Transverse colon (tissue), 4 donors: ENCODE data around the gene CYP4B1. TPM values are rescaled to one million over a fixed set of nuclear protein-coding genes. Genes with fewer than 3 reads are reported as not detected.

Source experiments
- DNase-seq: peaks from one replicate; pipeline ENCODE4 v3.0.0-alpha.2; 2019
- H3K27ac ChIP-seq, 4 donors: fragments of 200-600 bp; sonication (generic); 2 replicates each; pipeline ENCODE4 v1.5.1; 2016 to 2018; ENCODE audit warnings: inconsistent platforms in 4 of 4
- H3K27me3 ChIP-seq: fragments of 200-600 bp; sonication (generic); 2 replicates; pipeline ENCODE4 v1.5.1; 2017; ENCODE audit warnings: inconsistent platforms
- H3K36me3 ChIP-seq, 4 donors: fragments of 200-600 bp; sonication (generic); 2 replicates each; pipeline ENCODE4 v1.5.1; 2017 to 2019; ENCODE audit warnings: inconsistent platforms in 4 of 4
- H3K4me1 ChIP-seq, 4 donors: fragments of 200-600 bp; sonication (generic); 2 replicates each; pipeline ENCODE4 v1.5.1; 2017 to 2020; ENCODE audit warnings: inconsistent platforms in 4 of 4
- H3K4me3 ChIP-seq, 4 donors: fragments of 200-600 bp; sonication (generic); 1 replicate in 1 of 4; 2 replicates in 3 of 4; pipeline versions ENCODE4 v1.5.1 to v1.6.1; 2017 to 2019; ENCODE audit warnings: inconsistent platforms in 4 of 4
- H3K9me3 ChIP-seq, 2 donors: fragments of 200-600 bp; sonication (generic); 2 replicates each; pipeline ENCODE4 v1.5.1; 2017 to 2019; ENCODE audit warnings: inconsistent platforms in 2 of 2
- CTCF ChIP-seq, 5 experiments: fragments of 200-600 bp in 3 of 5; fragments of 450-650 bp in 2 of 5; sonication (generic) in 3 of 5; IDR thresholded peaks; 1 replicate in 2 of 5; 2 replicates in 3 of 5; pipeline ENCODE4 v1.5.1; 2016 to 2017; ENCODE audit warnings: antibody characterized with exemption in 5 of 5, inconsistent platforms in 3 of 5, mild to moderate bottlenecking in 2 of 5, moderate library complexity in 1 of 5
- EP300 ChIP-seq: sonication (generic); formaldehyde crosslinking; IDR thresholded peaks from one replicate; pipeline ENCODE4 v1.6.1; 2017; ENCODE audit warnings: antibody characterized with exemption, low read depth
- POLR2A ChIP-seq: fragments of 450-650 bp; IDR thresholded peaks from one replicate; pipeline ENCODE4 v1.6.1; 2016; ENCODE audit warnings: antibody characterized with exemption, mild to moderate bottlenecking, moderate library complexity
- POLR2AphosphoS5 ChIP-seq, 3 donors: sonication (generic); formaldehyde crosslinking; IDR thresholded peaks; one replicate each; pipeline ENCODE4 v1.6.1; 2016; ENCODE audit warnings: antibody characterized with exemption in 3 of 3
- WGBS, 2 donors: methylation state at CpG; one replicate each; pipeline ENCODE4 v1.1.5; 2018; ENCODE audit warnings: low coverage in 1 of 2; 5-methylcytosine and 5-hydroxymethylcytosine counted together
- in situ Hi-C, 4 donors: fragments of 200-750 bp; cut with MboI; loops; one replicate each; pipeline versions ENCODE4 v1.15.0 to v1.15.1; 2017; ENCODE audit warnings: low sequenced_read_pairs in 3 of 4, low pct_ligation_motif_present in 1 of 4, low pct_unique_long_range_greater_than_20kb in 1 of 4
- intact Hi-C: fragments of 100-400 bp; cut with DNase I; formaldehyde crosslinking; loops from one replicate; pipeline ENCODE4 v1.15.1; 2023; ENCODE audit warnings: low total_unique reads
- total RNA-seq, 4 donors: library from RNA; depleted of rRNA; stranded (reverse); fragments of >200 nt; gene quantifications; one replicate each; pipeline ENCODE4 v1.1.0, GENCODE V29; 2016

CYP4B1 gene
- total RNA-seq, 4 donors from 2014 or later: 2.4 to 77.8 (median 25.2) TPM

- in situ Hi-C loops: no loop called here
- no peak for TF ChIP-seq POLR2AphosphoS5 (IDR thresholded peaks at IDR 0.05)
- TF ChIP-seq POLR2A: no peak
- no peak for TF ChIP-seq EP300
- no peak for TF ChIP-seq CTCF (IDR thresholded peaks at IDR 0.05)
- no peak for DNase-seq
- Histone ChIP-seq H3K9me3 (no peaks in the 10 kb centered on the region), H3K4me1 (no peaks in the 10 kb centered on the region), H3K4me3 (no peak overlapping the region), H3K36me3 (no peaks in the 10 kb centered on the region), H3K27me3 (no peaks in the 10 kb centered on the region), H3K27ac (no peak overlapping the region)
- intact Hi-C loops: no loop called here
- 60 to 85% methylated on average over 1 of the region's 1 CpG for WGBS, 2 donors
These were observed 963 bp upstream of the CYP4B1 start for GRCh38 chr1:46797696-46798470.

GRCh38 chr1:46800742-46801141, 1.9 kb downstream of the CYP4B1 start:
- Histone ChIP-seq H3K9me3 (no peaks in the 10 kb centered on the region), H3K4me1 (no peaks in the 10 kb centered on the region), H3K27ac (no peak overlapping the region), H3K27me3 (no peaks in the 10 kb centered on the region), H3K36me3 (no peaks in the 10 kb centered on the region), H3K4me3 (no peak overlapping the region)
- TF ChIP-seq POLR2A (no peak), POLR2AphosphoS5 (IDR thresholded peaks at IDR 0.05) (no peak), CTCF (IDR thresholded peaks at IDR 0.05) (no peak), EP300 (no peak)
- DNase-seq: no peak
- intact Hi-C loops: no loop called here
- 60% methylated on average over 4 of the region's 4 CpGs; no CpG with 5 or more reads in 1 of the 2 donors for WGBS, 2 donors
- in situ Hi-C loops: no loop called here

GRCh38 chr1:46801323-46802055, 2.6 kb downstream of the CYP4B1 start:
- no peaks in the 10 kb centered on the region for H3K27me3 ChIP-seq
- no peak overlapping the region for H3K27ac ChIP-seq
- TF ChIP-seq CTCF (IDR thresholded peaks at IDR 0.05) (no peak), EP300 (no peak), POLR2AphosphoS5 (IDR thresholded peaks at IDR 0.05) (no peak), POLR2A (no peak)
- intact Hi-C loops: no loop called here
- H3K36me3 ChIP-seq: no peaks in the 10 kb centered on the region
- 81 to 100% methylated on average over 1 to 5 of the region's 5 CpGs for WGBS, 2 donors
- H3K4me1 ChIP-seq: no peaks in the 10 kb centered on the region
- no peaks in the 10 kb centered on the region for H3K9me3 ChIP-seq
- DNase-seq: no peak
- in situ Hi-C loops: no loop called here
- no peak overlapping the region for H3K4me3 ChIP-seq

GRCh38 chr1:46802081-46802480, 3.2 kb downstream of the CYP4B1 start:
- no peak overlapping the region for H3K27ac ChIP-seq
- 77% methylated on average over 1 of the region's 1 CpG; no CpG with 5 or more reads in 1 of the 2 donors for WGBS, 2 donors
- DNase-seq: no peak
- H3K4me3 ChIP-seq: no peak overlapping the region
- in situ Hi-C loops (no loop called here), intact Hi-C loops (no loop called here)
- H3K36me3 ChIP-seq: no peaks in the 10 kb centered on the region
- no peaks in the 10 kb centered on the region for H3K9me3 ChIP-seq
- H3K27me3 ChIP-seq: no peaks in the 10 kb centered on the region
- no peak for TF ChIP-seq EP300
- TF ChIP-seq POLR2AphosphoS5 (IDR thresholded peaks at IDR 0.05): no peak
- TF ChIP-seq CTCF (IDR thresholded peaks at IDR 0.05): no peak
- no peak for TF ChIP-seq POLR2A
- no peaks in the 10 kb centered on the region for H3K4me1 ChIP-seq
